ENCODE measurements around the gene HPS1. TPM values are rescaled to one million over a fixed set of nuclear protein-coding genes. Genes with fewer than 3 reads are reported as not detected.

Gene HPS1
- polyA plus RNA-seq, 1 donor = 84.2 TPM

GRCh38 chr10:98432330-98432729, 14.4 kb downstream of the HPS1 start:
- H3K4me1 ChIP-seq (ENCODE audit: control insufficient read depth, insufficient read depth, low read length) = no peaks in the 10 kb centered on the region
- H3K9me3 ChIP-seq (ENCODE audit: control insufficient read depth, low read depth, low read length) = peaks cover 6% of the 10 kb centered on the region
- H3K36me3 ChIP-seq (ENCODE audit: control insufficient read depth, insufficient read depth, low read length) = peaks cover 82% of the 10 kb centered on the region
- 100% methylated on average over 1 of the region's 1 CpG for WGBS (ENCODE audit: insufficient coverage, low lambda C conversion rate)
- no peak overlapping the region for H3K27ac ChIP-seq (ENCODE audit: low read length)
- no peaks in the 10 kb centered on the region for H3K27me3 ChIP-seq (ENCODE audit: control insufficient read depth, insufficient read depth, low read length)
- no peak overlapping the region for H3K4me3 ChIP-seq (ENCODE audit: low read length)
- DNase-seq = no peak

DNA sequence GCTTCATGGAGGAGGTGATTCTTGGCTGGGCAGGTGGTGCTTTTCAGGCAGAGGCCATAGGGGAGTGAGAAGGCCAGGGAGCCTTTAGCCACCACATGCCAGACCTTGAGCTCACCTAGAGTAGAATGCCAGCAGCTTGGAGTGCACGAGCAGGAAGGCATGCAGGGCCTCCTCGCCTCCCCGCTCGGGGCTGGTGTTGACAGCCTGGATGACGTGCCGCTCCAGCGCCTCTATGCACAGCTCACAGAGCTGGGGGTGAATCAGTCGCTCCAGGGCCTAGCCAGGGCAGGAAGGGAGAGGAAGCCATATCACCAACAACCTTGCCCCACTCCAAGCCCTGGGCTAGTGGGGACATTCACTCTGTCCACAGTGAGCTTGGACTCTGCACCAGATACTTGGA, 15.7 kb downstream of the HPS1 start:
- no CpG with 5 or more reads among the region's 8 CpGs for WGBS (ENCODE audit: insufficient coverage, low lambda C conversion rate)
- Histone ChIP-seq H3K4me3 (ENCODE audit: low read length) (no peak overlapping the region), H3K27me3 (ENCODE audit: control insufficient read depth, insufficient read depth, low read length) (no peaks in the 10 kb centered on the region), H3K27ac (ENCODE audit: low read length) (no peak overlapping the region), H3K36me3 (ENCODE audit: control insufficient read depth, insufficient read depth, low read length) (peaks cover 86% of the 10 kb centered on the region), H3K4me1 (ENCODE audit: control insufficient read depth, insufficient read depth, low read length) (no peaks in the 10 kb centered on the region), H3K9me3 (ENCODE audit: control insufficient read depth, low read depth, low read length) (peaks cover 6% of the 10 kb centered on the region)
- DNase-seq = no peak

DNA sequence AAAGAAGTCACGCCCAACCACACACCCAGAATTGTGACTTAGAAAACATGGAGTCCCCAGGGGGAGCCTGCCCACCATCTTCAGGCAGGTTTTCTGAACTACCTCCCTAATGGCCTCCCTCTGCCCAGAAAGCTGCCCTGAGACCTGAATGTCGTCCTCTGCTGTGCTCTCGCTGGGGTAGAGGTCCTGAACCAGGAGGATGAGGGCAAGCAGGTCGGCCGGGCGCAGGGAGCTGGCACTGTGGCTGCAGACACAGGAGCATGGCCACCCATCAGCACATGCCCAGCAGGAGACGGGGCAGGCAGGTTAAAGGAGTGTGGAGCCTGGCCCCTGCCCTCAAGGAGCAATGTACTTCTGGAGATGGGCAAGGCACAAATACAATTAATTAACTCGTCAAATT, 16.3 kb downstream of the HPS1 start:
- Histone ChIP-seq H3K36me3 (ENCODE audit: control insufficient read depth, insufficient read depth, low read length) (peaks cover 83% of the 10 kb centered on the region), H3K27ac (ENCODE audit: low read length) (no peak overlapping the region), H3K4me3 (ENCODE audit: low read length) (no peak overlapping the region), H3K27me3 (ENCODE audit: control insufficient read depth, insufficient read depth, low read length) (no peaks in the 10 kb centered on the region), H3K9me3 (ENCODE audit: control insufficient read depth, low read depth, low read length) (peaks cover 6% of the 10 kb centered on the region), H3K4me1 (ENCODE audit: control insufficient read depth, insufficient read depth, low read length) (no peaks in the 10 kb centered on the region)
- WGBS (ENCODE audit: insufficient coverage, low lambda C conversion rate) = 100% methylated on average over 1 of the region's 8 CpGs
- no peak for DNase-seq

- no peak for DNase-seq
- H3K36me3 ChIP-seq (ENCODE audit: control insufficient read depth, insufficient read depth, low read length) = peaks cover 78% of the 10 kb centered on the region
- H3K9me3 ChIP-seq (ENCODE audit: control insufficient read depth, low read depth, low read length) = peaks cover 6% of the 10 kb centered on the region
- H3K4me3 ChIP-seq (ENCODE audit: low read length) = no peak overlapping the region
- no CpG with 5 or more reads among the region's 22 CpGs for WGBS (ENCODE audit: insufficient coverage, low lambda C conversion rate)
- no peak overlapping the region for H3K27ac ChIP-seq (ENCODE audit: low read length)
- no peaks in the 10 kb centered on the region for H3K27me3 ChIP-seq (ENCODE audit: control insufficient read depth, insufficient read depth, low read length)
- H3K4me1 ChIP-seq (ENCODE audit: control insufficient read depth, insufficient read depth, low read length) = peaks cover 8% of the 10 kb centered on the region
Measured at GRCh38 chr10:98429320-98430072, 17.2 kb downstream of the HPS1 start.

DNA sequence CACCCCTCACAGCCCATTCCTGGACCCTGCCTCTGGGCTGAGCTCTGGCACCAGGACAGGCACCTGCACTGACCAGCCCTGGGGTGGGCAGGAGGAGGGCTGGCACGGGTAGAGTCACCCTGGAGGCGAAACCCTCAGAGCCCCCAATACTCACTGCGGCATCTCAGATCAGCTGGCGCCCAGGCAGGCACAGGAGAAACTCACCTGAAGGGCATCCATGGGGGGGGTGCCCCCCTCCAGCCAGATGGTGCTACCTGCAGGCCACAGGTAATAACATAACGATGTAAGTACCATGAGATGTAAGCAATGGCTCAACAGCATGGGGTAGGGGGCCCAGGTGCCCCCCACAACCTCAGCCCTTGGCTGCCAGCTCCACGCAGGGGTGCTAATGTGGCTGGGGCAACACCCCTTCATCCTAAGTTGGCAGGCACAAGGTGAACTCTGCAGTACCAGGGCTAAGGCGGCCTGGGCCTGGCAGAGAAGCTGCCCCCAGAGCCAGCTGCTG, 19.7 kb downstream of the HPS1 start:
- WGBS (ENCODE audit: insufficient coverage, low lambda C conversion rate) = no CpG with 5 or more reads among the region's 7 CpGs
- Histone ChIP-seq H3K27me3 (ENCODE audit: control insufficient read depth, insufficient read depth, low read length) (no peaks in the 10 kb centered on the region), H3K9me3 (ENCODE audit: control insufficient read depth, low read depth, low read length) (no peaks in the 10 kb centered on the region), H3K27ac (ENCODE audit: low read length) (no peak overlapping the region), H3K4me1 (ENCODE audit: control insufficient read depth, insufficient read depth, low read length) (peaks cover 19% of the 10 kb centered on the region), H3K36me3 (ENCODE audit: control insufficient read depth, insufficient read depth, low read length) (peaks cover 77% of the 10 kb centered on the region), H3K4me3 (ENCODE audit: low read length) (no peak overlapping the region)
- no peak for DNase-seq

GRCh38 chr10:98425511-98426352, 21.0 kb downstream of the HPS1 start:
- Histone ChIP-seq H3K4me1 (ENCODE audit: control insufficient read depth, insufficient read depth, low read length) (peaks cover 19% of the 10 kb centered on the region), H3K4me3 (ENCODE audit: low read length) (no peak overlapping the region), H3K27me3 (ENCODE audit: control insufficient read depth, insufficient read depth, low read length) (no peaks in the 10 kb centered on the region), H3K36me3 (ENCODE audit: control insufficient read depth, insufficient read depth, low read length) (peaks cover 75% of the 10 kb centered on the region), H3K9me3 (ENCODE audit: control insufficient read depth, low read depth, low read length) (no peaks in the 10 kb centered on the region), H3K27ac (ENCODE audit: low read length) (no peak overlapping the region)
- 100% methylated on average over 1 of the region's 21 CpGs for WGBS (ENCODE audit: insufficient coverage, low lambda C conversion rate)
- no peak for DNase-seq

DNA sequence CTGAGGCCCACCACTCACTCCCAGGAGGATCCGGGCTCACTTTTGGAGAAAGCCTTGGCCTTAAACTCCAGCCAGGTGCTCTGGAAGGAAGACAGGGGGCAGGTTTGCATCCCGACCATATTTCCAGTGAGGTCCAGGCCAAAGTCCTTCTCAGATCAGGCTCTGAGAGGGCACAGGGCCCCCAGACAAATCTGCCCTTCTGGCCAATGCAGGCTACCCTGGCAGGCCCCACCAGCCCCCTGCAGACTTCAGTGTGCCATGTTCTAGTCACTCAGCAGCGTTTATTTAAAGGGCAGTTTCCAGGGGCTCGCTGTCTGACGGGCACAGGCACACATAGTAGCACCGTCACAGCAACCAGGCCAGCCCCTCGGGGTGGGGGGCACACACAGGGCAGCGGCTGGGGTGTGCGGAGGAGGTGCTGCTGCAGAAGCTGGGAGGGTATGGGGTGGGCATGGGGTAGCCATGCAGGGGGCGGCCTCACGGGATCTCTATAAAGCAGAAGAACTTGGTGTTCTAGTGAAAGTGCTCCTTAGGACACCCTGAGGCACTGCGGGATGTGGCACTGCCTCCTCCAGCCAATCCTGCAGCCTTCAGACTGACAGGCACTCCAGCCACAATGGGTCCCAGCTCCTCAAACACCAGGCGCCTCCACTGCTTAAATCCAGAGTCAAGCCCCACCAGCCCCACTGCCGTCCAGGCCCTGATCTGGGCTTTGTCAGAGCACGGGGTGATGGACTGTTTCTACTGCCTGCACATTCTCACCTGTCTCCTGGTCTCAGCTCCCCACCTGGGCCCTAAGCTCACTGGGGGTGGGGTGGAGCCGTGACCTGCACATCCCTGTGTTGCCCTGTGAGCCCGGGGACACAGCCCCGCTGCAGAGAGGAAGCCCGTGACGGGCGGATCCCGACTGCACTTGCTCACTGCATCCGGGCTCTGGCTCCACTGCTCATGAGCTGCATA, 22.2 kb downstream of the HPS1 start:
- no CpG with 5 or more reads among the region's 23 CpGs for WGBS (ENCODE audit: insufficient coverage, low lambda C conversion rate)
- peak; percentile 43 to 66 for DNase-seq
- H3K36me3 ChIP-seq (ENCODE audit: control insufficient read depth, insufficient read depth, low read length) = peaks cover 73% of the 10 kb centered on the region

DNA sequence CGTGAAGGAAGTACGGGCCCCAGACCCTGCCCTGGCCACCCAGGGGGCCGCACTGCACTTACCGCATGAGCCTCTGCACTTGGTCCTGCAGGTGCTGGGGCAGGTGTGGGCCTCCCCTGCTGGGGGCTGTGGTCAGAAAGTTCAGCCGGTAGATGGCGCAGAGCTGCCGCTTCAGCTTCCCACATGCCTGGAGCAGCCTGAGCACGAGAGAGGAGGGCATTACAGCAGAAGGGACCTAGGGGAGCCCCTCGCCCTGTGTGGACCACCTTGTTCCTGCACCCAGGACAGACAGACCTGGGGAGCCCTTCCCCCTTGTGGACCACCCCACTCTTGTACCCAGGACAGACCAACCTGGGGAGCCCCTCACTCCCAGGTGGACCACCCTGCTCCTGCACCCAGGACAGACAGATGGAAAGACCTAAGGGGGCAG, 23.0 kb downstream of the HPS1 start:
- DNase-seq = peak; percentile 54 to 62
- no CpG with 5 or more reads among the region's 9 CpGs for WGBS (ENCODE audit: insufficient coverage, low lambda C conversion rate)

More for the DNA sequence above, 22.2 kb downstream of the HPS1 start:
- no peak overlapping the region for H3K27ac ChIP-seq (ENCODE audit: low read length)
- H3K4me1 ChIP-seq (ENCODE audit: control insufficient read depth, insufficient read depth, low read length) = peaks cover 19% of the 10 kb centered on the region
- H3K4me3 ChIP-seq (ENCODE audit: low read length) = no peak overlapping the region
- no peaks in the 10 kb centered on the region for H3K9me3 ChIP-seq (ENCODE audit: control insufficient read depth, low read depth, low read length)
- H3K27me3 ChIP-seq (ENCODE audit: control insufficient read depth, insufficient read depth, low read length) = no peaks in the 10 kb centered on the region

GRCh38 chr10:98422182-98422581, 24.6 kb downstream of the HPS1 start:
- Histone ChIP-seq H3K27ac (ENCODE audit: low read length) (no peak overlapping the region), H3K27me3 (ENCODE audit: control insufficient read depth, insufficient read depth, low read length) (no peaks in the 10 kb centered on the region), H3K36me3 (ENCODE audit: control insufficient read depth, insufficient read depth, low read length) (peaks cover 78% of the 10 kb centered on the region), H3K4me3 (ENCODE audit: low read length) (no peak overlapping the region), H3K4me1 (ENCODE audit: control insufficient read depth, insufficient read depth, low read length) (peaks cover 19% of the 10 kb centered on the region), H3K9me3 (ENCODE audit: control insufficient read depth, low read depth, low read length) (no peaks in the 10 kb centered on the region)
- no CpG with 5 or more reads among the region's 10 CpGs for WGBS (ENCODE audit: insufficient coverage, low lambda C conversion rate)
- no peak for DNase-seq

More for the DNA sequence above, 23.0 kb downstream of the HPS1 start:
- Histone ChIP-seq H3K36me3 (ENCODE audit: control insufficient read depth, insufficient read depth, low read length) (peaks cover 77% of the 10 kb centered on the region), H3K27ac (ENCODE audit: low read length) (no peak overlapping the region), H3K27me3 (ENCODE audit: control insufficient read depth, insufficient read depth, low read length) (no peaks in the 10 kb centered on the region), H3K4me3 (ENCODE audit: low read length) (no peak overlapping the region), H3K9me3 (ENCODE audit: control insufficient read depth, low read depth, low read length) (no peaks in the 10 kb centered on the region), H3K4me1 (ENCODE audit: control insufficient read depth, insufficient read depth, low read length) (peaks cover 19% of the 10 kb centered on the region)
